ENCODE results near the gene ZDHHC11. TPM values are rescaled to one million over a fixed set of nuclear protein-coding genes. Genes with fewer than 3 reads are reported as not detected.

Gene ZDHHC11
- total RNA-seq, 1 experiment from 2014 or later, result 17.0 TPM

- ATAC-seq (no peak), DNase-seq (ENCODE audit: low read depth, low spot score) (no peak)
- ChIA-PET CTCF (no interaction called here), RAD21 (ENCODE audit: low non-redundant PET in 1 of 2, low total read pairs in 2 of 2, uncharacterized antibody in 2 of 2, unreplicated experiment in 2 of 2) (no interaction called here), POLR2A (no interaction called here)
- Histone ChIP-seq H4K20me1 (ENCODE audit: insufficient read depth) (no peaks in the 10 kb centered on the region), H3K9me2 (ENCODE audit: insufficient read depth) (no peaks in the 10 kb centered on the region), H3K27me3 (ENCODE audit: insufficient read depth, low read length) (no peaks in the 10 kb centered on the region), H3K36me3 (ENCODE audit: control insufficient read depth in 1 of 2, insufficient read depth in 2 of 2, low read length in 2 of 2) (no peaks in the 10 kb centered on the region), H3K4me1 (ENCODE audit: control insufficient read depth in 1 of 2, insufficient read depth in 2 of 2, low read length in 2 of 2) (no peaks in the 10 kb centered on the region), H3K4me3 (replicated peaks in 1 of 2; ENCODE audit: low read depth in 1 of 2, low read length in 2 of 2) (no peak overlapping the region), H2AFZ (ENCODE audit: low read depth, low read length, poor library complexity, severe bottlenecking) (no peak overlapping the region), H3K79me2 (ENCODE audit: insufficient read depth, low read length) (no peaks in the 10 kb centered on the region), H3K27ac (ENCODE audit: low read depth, low read length) (no peak overlapping the region), H3K9ac (ENCODE audit: low read length) (no peak overlapping the region), H3K9me3 (ENCODE audit: control insufficient read depth in 1 of 2, insufficient read depth in 1 of 2, low read depth in 1 of 2, low read length in 2 of 2) (no peaks in the 10 kb centered on the region), H3K4me2 (ENCODE audit: low read length) (no peak overlapping the region)
- intact Hi-C loops (cut with micrococcal nuclease), result no loop called here
- BruUV-seq (replicated peaks), result no TSS peak
- TF ChIP-seq MAX (IDR thresholded peaks at IDR 0.05) (no peak), RAD21 (IDR thresholded peaks at IDR 0.05; ENCODE audit: low read depth) (no peak)
Measured at GRCh38 chr5:758698-759053, 92.1 kb downstream of the ZDHHC11 start.

- RAD21 ChIA-PET (ENCODE audit: low non-redundant PET in 1 of 2, low total read pairs in 2 of 2, uncharacterized antibody in 2 of 2, unreplicated experiment in 2 of 2), result no interaction called here
- Histone ChIP-seq H4K20me1 (ENCODE audit: insufficient read depth) (no peaks in the 10 kb centered on the region), H3K9me2 (ENCODE audit: insufficient read depth) (no peaks in the 10 kb centered on the region), H3K36me3 (ENCODE audit: control insufficient read depth in 1 of 2, insufficient read depth in 2 of 2, low read length in 2 of 2) (no peaks in the 10 kb centered on the region), H3K79me2 (ENCODE audit: insufficient read depth, low read length) (no peaks in the 10 kb centered on the region), H3K27ac (ENCODE audit: low read depth, low read length) (no peak overlapping the region), H3K4me3 (replicated peaks in 1 of 2; ENCODE audit: low read depth in 1 of 2, low read length in 2 of 2) (no peak overlapping the region), H3K9me3 (ENCODE audit: control insufficient read depth in 1 of 2, insufficient read depth in 1 of 2, low read depth in 1 of 2, low read length in 2 of 2) (no peaks in the 10 kb centered on the region), H3K9ac (ENCODE audit: low read length) (no peak overlapping the region), H3K4me2 (ENCODE audit: low read length) (no peak overlapping the region), H3K4me1 (ENCODE audit: control insufficient read depth in 1 of 2, insufficient read depth in 2 of 2, low read length in 2 of 2) (no peaks in the 10 kb centered on the region), H3K27me3 (ENCODE audit: insufficient read depth, low read length) (no peaks in the 10 kb centered on the region), H2AFZ (ENCODE audit: low read depth, low read length, poor library complexity, severe bottlenecking) (no peak overlapping the region)
- intact Hi-C loops (cut with micrococcal nuclease), result no loop called here
- no TSS peak for BruUV-seq (replicated peaks)
- CTCF ChIA-PET, result no interaction called here
- POLR2A ChIA-PET, result no interaction called here
- DNase-seq (ENCODE audit: low read depth, low spot score) (no peak), ATAC-seq (no peak)
- TF ChIP-seq POLR2A (IDR thresholded peaks at IDR 0.05; ENCODE audit: borderline replicate concordance, extremely low read depth, insufficient read depth, insufficient read length) (no peak), CBX3 (IDR thresholded peaks at IDR 0.05; ENCODE audit: low read depth) (no peak), RAD21 (IDR thresholded peaks at IDR 0.05; ENCODE audit: low read depth) (no peak), SP1 (IDR thresholded peaks at IDR 0.05; ENCODE audit: low read depth) (no peak), TCF7L2 (IDR thresholded peaks at IDR 0.05; ENCODE audit: borderline replicate concordance, extremely low read depth, insufficient read depth, insufficient read length) (no peak), ELF1 (IDR thresholded peaks at IDR 0.05; ENCODE audit: borderline replicate concordance, low read depth) (no peak), MAX (IDR thresholded peaks at IDR 0.05) (no peak), ZNF274 (IDR thresholded peaks at IDR 0.05; ENCODE audit: low read depth, low read length) (no peak), CEBPB (IDR thresholded peaks at IDR 0.05; ENCODE audit: low read depth) (no peak), SRF (IDR thresholded peaks at IDR 0.05; ENCODE audit: low read depth) (no peak), ZFX (IDR thresholded peaks at IDR 0.05) (no peak), POLR2AphosphoS5 (IDR thresholded peaks at IDR 0.05; ENCODE audit: low read depth, low read length) (no peak), FOSL1 (IDR thresholded peaks at IDR 0.05; ENCODE audit: low read depth) (no peak), EZH2 (IDR thresholded peaks at IDR 0.05) (no peak), JUND (IDR thresholded peaks at IDR 0.05) (no peak), ATF3 (IDR thresholded peaks at IDR 0.05) (no peak), REST (IDR thresholded peaks at IDR 0.05; ENCODE audit: low read depth) (no peak), SIN3A (IDR thresholded peaks at IDR 0.05; ENCODE audit: low read depth) (no peak)
Measured at GRCh38 chr5:757931-758697, 92.7 kb downstream of the ZDHHC11 start.
